Measurements from ENCODE around the gene PTPRK. TPM values are rescaled to one million over a fixed set of nuclear protein-coding genes. Genes with fewer than 3 reads are reported as not detected.

The PTPRK gene
- total and polyA plus RNA-seq, 10 of the 15 experiments (the other 5 are each of a cell fraction or from before 2014, with no cell fraction given) = 0.23 to 1.9 (median 0.55) TPM

GRCh38 chr6:128271011-128271410 lies 249.4 kb downstream of the PTPRK start:
- Histone ChIP-seq H3K9me3 (replicated peaks; ENCODE audit: control insufficient read depth, insufficient read depth, low read length) (no peaks in the 10 kb centered on the region), H3K4me3 (no peak overlapping the region), H3K4me2 (ENCODE audit: control insufficient read depth, insufficient read depth) (no peak overlapping the region), H3K27me3 (replicated peaks in 1 of 2; ENCODE audit: control insufficient read depth in 2 of 2, insufficient read depth in 2 of 2, low read length in 1 of 2) (no peaks in the 10 kb centered on the region), H3K4me1 (ENCODE audit: control insufficient read depth, insufficient read depth, low read length) (no peaks in the 10 kb centered on the region), H4K20me1 (ENCODE audit: control insufficient read depth, insufficient read depth) (no peaks in the 10 kb centered on the region), H3K79me2 (ENCODE audit: control insufficient read depth, insufficient read depth, low read length) (no peaks in the 10 kb centered on the region), H3K36me3 (ENCODE audit: control insufficient read depth in 2 of 2, insufficient read depth in 2 of 2, low read length in 1 of 2) (no peaks in the 10 kb centered on the region), H3K27ac (ENCODE audit: control insufficient read depth, insufficient read depth) (no peak overlapping the region), H3K9ac (ENCODE audit: control insufficient read depth, insufficient read depth, low read length) (no peak overlapping the region), H2AFZ (ENCODE audit: control insufficient read depth, low read depth, low read length) (no peak overlapping the region)
- no peak for FAIRE-seq
- no peak for DNase-seq (ENCODE audit: low read depth, low spot score)
- no peak for TF ChIP-seq RBBP5 (conservative IDR thresholded peaks at IDR 0.05)
- no peak for TF ChIP-seq NKRF (conservative IDR thresholded peaks at IDR 0.05)
- no peak for TF ChIP-seq IKZF2 (IDR thresholded peaks at IDR 0.05)
- TF ChIP-seq ZZZ3 (IDR thresholded peaks at IDR 0.05; ENCODE audit: control insufficient read depth, insufficient read length, low read depth) = no peak
- no TSS peak for BruUV-seq (replicated peaks)
- WGBS (ENCODE audit: insufficient coverage, insufficient replicate concordance, low lambda C conversion rate, missing lambda C conversion rate) = 25% methylated on average over 2 of the region's 2 CpGs
- no peak for ATAC-seq
- in situ Hi-C loops (cut with MboI) = no loop called here
- RAD21 ChIA-PET (ENCODE audit: unreplicated experiment) = no interaction called here
- CTCF ChIA-PET = interaction anchor here (1.0 kb wide), 1 partner anchor 9 kb away, joined by 3 read pairs; no protein-coding TSS in a partner anchor
- intact Hi-C loops (cut with micrococcal nuclease; ENCODE audit: unreplicated experiment) = no loop called here
- POLR2A ChIA-PET = no interaction called here
- SMC1A ChIA-PET (ENCODE audit: uncharacterized antibody, unreplicated experiment) = interaction anchor here (1.2 kb wide), 1 partner anchor 12 kb away, joined by 4 read pairs; no protein-coding TSS in a partner anchor

- H3K4me2 ChIP-seq (ENCODE audit: control insufficient read depth, insufficient read depth) = no peak overlapping the region
- ChIA-PET POLR2A (no interaction called here), RAD21 (ENCODE audit: unreplicated experiment) (no interaction called here), CTCF (interaction anchor here (0.9 kb wide), 1 partner anchor 16 kb away, joined by 3 read pairs; no protein-coding TSS in a partner anchor), SMC1A (ENCODE audit: uncharacterized antibody, unreplicated experiment) (no interaction called here)
- no TSS peak for BruUV-seq (replicated peaks)
- no peaks in the 10 kb centered on the region for H3K9me3 ChIP-seq (replicated peaks; ENCODE audit: control insufficient read depth, insufficient read depth, low read length)
- FAIRE-seq (no peak), DNase-seq (ENCODE audit: low read depth, low spot score) (no peak), ATAC-seq (no peak)
- H3K36me3 ChIP-seq (ENCODE audit: control insufficient read depth in 2 of 2, insufficient read depth in 2 of 2, low read length in 1 of 2) = no peaks in the 10 kb centered on the region
- H3K27ac ChIP-seq (ENCODE audit: control insufficient read depth, insufficient read depth) = no peak overlapping the region
- no peaks in the 10 kb centered on the region for H3K27me3 ChIP-seq (replicated peaks in 1 of 2; ENCODE audit: control insufficient read depth in 2 of 2, insufficient read depth in 2 of 2, low read length in 1 of 2)
- H2AFZ ChIP-seq (ENCODE audit: control insufficient read depth, low read depth, low read length) = no peak overlapping the region
- H3K4me3 ChIP-seq = no peak overlapping the region
- in situ Hi-C loops (cut with MboI) = no loop called here
- H3K79me2 ChIP-seq (ENCODE audit: control insufficient read depth, insufficient read depth, low read length) = no peaks in the 10 kb centered on the region
- intact Hi-C loops (cut with micrococcal nuclease; ENCODE audit: unreplicated experiment) = no loop called here
- no peak overlapping the region for H3K9ac ChIP-seq (ENCODE audit: control insufficient read depth, insufficient read depth, low read length)
- H3K4me1 ChIP-seq (ENCODE audit: control insufficient read depth, insufficient read depth, low read length) = no peaks in the 10 kb centered on the region
- no peaks in the 10 kb centered on the region for H4K20me1 ChIP-seq (ENCODE audit: control insufficient read depth, insufficient read depth)
- WGBS (ENCODE audit: insufficient coverage, insufficient replicate concordance, low lambda C conversion rate, missing lambda C conversion rate) = 0% methylated on average over 1 of the region's 1 CpG
- TF ChIP-seq MTA3 (IDR thresholded peaks at IDR 0.05; ENCODE audit: borderline replicate concordance, low read length) = no peak
- no peak for TF ChIP-seq CEBPB (IDR thresholded peaks at IDR 0.05; ENCODE audit: borderline replicate concordance in 1 of 2, low read depth in 2 of 2, low read length in 2 of 2)
- no peak for TF ChIP-seq PML (IDR thresholded peaks at IDR 0.05; ENCODE audit: low read length)
- TF ChIP-seq YBX1 (IDR thresholded peaks at IDR 0.05) = no peak
- TF ChIP-seq FOXM1 (IDR thresholded peaks at IDR 0.05; ENCODE audit: low read depth, low read length) = no peak
- TF ChIP-seq SIN3A (IDR thresholded peaks at IDR 0.05; ENCODE audit: low read depth, low read length) = no peak
- TF ChIP-seq IKZF1 (conservative IDR thresholded peaks at IDR 0.05) = no peak
- no peak for TF ChIP-seq ZNF384 (IDR thresholded peaks at IDR 0.05; ENCODE audit: borderline replicate concordance, low read depth, low read length)
- no peak for TF ChIP-seq NR2C2 (IDR thresholded peaks at IDR 0.05; ENCODE audit: borderline replicate concordance, control insufficient read depth, insufficient read length, low read depth)
- no peak for TF ChIP-seq SMAD1 (IDR thresholded peaks at IDR 0.05; ENCODE audit: low read depth, partially characterized antibody)
- TF ChIP-seq POLR2A (IDR thresholded peaks at IDR 0.05; ENCODE audit: low read depth, low read length) = no peak
- no peak for TF ChIP-seq E2F4 (IDR thresholded peaks at IDR 0.05; ENCODE audit: low read depth, low read length)
- no peak for TF ChIP-seq DPF2 (IDR thresholded peaks at IDR 0.05)
- no peak for TF ChIP-seq ZZZ3 (IDR thresholded peaks at IDR 0.05; ENCODE audit: control insufficient read depth, insufficient read length, low read depth)
- TF ChIP-seq NR2C1 (IDR thresholded peaks at IDR 0.05) = no peak
These were observed 253.5 kb downstream of the PTPRK start for GRCh38 chr6:128266946-128267345.

Measured in GM12878 (cell line).